BE2C (cell line): Measurements from ENCODE around the gene COQ2.
"Not testable (repeated sequence)": the region's sequence is repeated elsewhere in the genome, so short reads cannot be mapped to it uniquely, and the experiment has no call there.

ENCODE experiments used
- DNase-seq: peaks from one replicate; pipeline ENCODE4 v3.0.0-alpha.2; 2020
- H3K27me3 ChIP-seq: fragments of 250-450 bp; sonication (Bioruptor Pico); 2 replicates; pipeline ENCODE4 v1.5.1; 2020; ENCODE audit warnings: mild to moderate bottlenecking
- H3K36me3 ChIP-seq: fragments of 250-450 bp; sonication (Bioruptor Pico); 2 replicates; pipeline ENCODE4 v1.5.1; 2020; ENCODE audit warnings: mild to moderate bottlenecking
- H3K4me1 ChIP-seq: fragments of 250-450 bp; sonication (Bioruptor Pico); 2 replicates; pipeline ENCODE4 v1.5.1; 2020
- H3K4me3 ChIP-seq: 2 replicates; pipeline ENCODE4 v1.5.1; 2011; ENCODE audit warnings: low read depth, low read length
- H3K9me3 ChIP-seq: fragments of 250-450 bp; sonication (Bioruptor Pico); 2 replicates; pipeline ENCODE4 v1.5.1; 2020
- CTCF ChIP-seq: IDR thresholded peaks from 2 replicates; pipeline ENCODE4 v1.5.1; 2012; ENCODE audit warnings: mild to moderate bottlenecking, low read depth, low read length

COQ2 gene

GRCh38 chr4:83234902-83235644 lies 49.5 kb downstream of the COQ2 start:
- no peaks in the 10 kb centered on the region for H3K36me3 ChIP-seq
- H3K9me3 ChIP-seq, result no peaks in the 10 kb centered on the region; the same call in 1 of the 2 replicates
- H3K4me3 ChIP-seq, result no peak overlapping the region
- H3K4me1 ChIP-seq, result no peaks in the 10 kb centered on the region
- no peak for TF ChIP-seq CTCF
- no peaks in the 10 kb centered on the region for H3K27me3 ChIP-seq
- no peak for DNase-seq

- not testable (repeated sequence) for H3K9me3 ChIP-seq, H3K4me1 ChIP-seq, H3K4me3 ChIP-seq, H3K27me3 ChIP-seq, DNase-seq, H3K36me3 ChIP-seq
These were observed 50.2 kb downstream of the COQ2 start for GRCh38 chr4:83234387-83234786.

- no peak for DNase-seq
- Histone ChIP-seq H3K27me3 (no peaks in the 10 kb centered on the region), H3K36me3 (no peaks in the 10 kb centered on the region), H3K4me1 (no peaks in the 10 kb centered on the region), H3K9me3 (no peaks in the 10 kb centered on the region), H3K4me3 (no peak overlapping the region)
- TF ChIP-seq CTCF, result no peak
These were observed 52.5 kb downstream of the COQ2 start for GRCh38 chr4:83232082-83232481.

DNA sequence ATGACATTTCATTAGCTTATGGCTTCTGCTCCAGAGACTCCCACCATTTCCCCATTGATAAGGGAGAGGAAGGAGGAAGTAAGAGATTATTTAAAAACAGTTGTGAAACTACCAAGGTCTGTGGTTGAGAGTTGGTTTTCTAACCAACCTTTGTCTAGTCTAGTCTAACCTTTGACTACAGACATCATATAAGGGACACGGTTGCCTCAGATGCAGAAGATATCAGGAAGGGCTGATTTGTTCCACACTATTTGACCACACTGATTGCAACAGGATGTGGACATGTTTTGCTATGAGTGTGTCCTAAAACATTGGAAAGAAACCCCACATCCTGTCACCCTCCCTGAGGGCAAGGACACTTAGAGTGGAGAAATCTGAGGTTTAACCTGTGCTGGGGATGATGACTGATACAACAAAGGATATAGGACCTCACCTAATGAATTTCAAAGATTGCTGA lies 53.0 kb downstream of the COQ2 start:
- H3K36me3 ChIP-seq, result no peaks in the 10 kb centered on the region
- H3K9me3 ChIP-seq, result no peaks in the 10 kb centered on the region
- H3K4me1 ChIP-seq, result no peaks in the 10 kb centered on the region
- TF ChIP-seq CTCF, result no peak
- no peaks in the 10 kb centered on the region for H3K27me3 ChIP-seq
- no peak for DNase-seq
- no peak overlapping the region for H3K4me3 ChIP-seq

- Histone ChIP-seq H3K4me3 (no peak overlapping the region), H3K27me3 (no peaks in the 10 kb centered on the region), H3K36me3 (no peaks in the 10 kb centered on the region), H3K4me1 (no peaks in the 10 kb centered on the region), H3K9me3 (no peaks in the 10 kb centered on the region)
- no peak for TF ChIP-seq CTCF
- DNase-seq, result no peak
These were observed 53.7 kb downstream of the COQ2 start for GRCh38 chr4:83230928-83231327.

DNA sequence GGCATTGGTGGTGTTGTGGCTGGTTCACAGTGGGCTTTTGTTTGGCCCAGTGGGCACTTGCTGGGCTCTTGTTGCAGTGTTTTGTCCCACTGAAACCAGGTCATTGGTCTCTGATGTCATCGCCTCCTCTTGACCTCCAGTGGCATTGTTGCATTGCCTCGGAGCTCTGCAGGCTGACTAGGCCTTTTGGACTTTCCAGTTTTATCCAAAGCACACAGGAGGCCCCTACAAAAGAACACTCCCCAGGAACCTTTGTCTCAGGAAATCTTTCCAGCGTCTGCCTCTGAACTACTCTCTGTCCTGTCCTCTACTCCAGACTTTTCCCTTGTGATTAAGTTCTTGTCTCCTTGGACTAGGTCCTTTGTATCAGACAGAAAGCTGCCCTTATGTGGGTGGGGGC lies 54.8 kb downstream of the COQ2 start:
- no peaks in the 10 kb centered on the region for H3K4me1 ChIP-seq
- no peaks in the 10 kb centered on the region for H3K36me3 ChIP-seq
- H3K4me3 ChIP-seq, result no peak overlapping the region
- no peak for DNase-seq
- TF ChIP-seq CTCF, result no peak
- H3K9me3 ChIP-seq, result no peaks in the 10 kb centered on the region
- H3K27me3 ChIP-seq, result no peaks in the 10 kb centered on the region
